ENCODE measurements around the gene AMN. TPM values are rescaled to one million over a fixed set of nuclear protein-coding genes. Genes with fewer than 3 reads are reported as not detected.

The AMN gene
- total RNA-seq, 2 donors from 2014 or later = 1.9 to 3.2 TPM

DNA sequence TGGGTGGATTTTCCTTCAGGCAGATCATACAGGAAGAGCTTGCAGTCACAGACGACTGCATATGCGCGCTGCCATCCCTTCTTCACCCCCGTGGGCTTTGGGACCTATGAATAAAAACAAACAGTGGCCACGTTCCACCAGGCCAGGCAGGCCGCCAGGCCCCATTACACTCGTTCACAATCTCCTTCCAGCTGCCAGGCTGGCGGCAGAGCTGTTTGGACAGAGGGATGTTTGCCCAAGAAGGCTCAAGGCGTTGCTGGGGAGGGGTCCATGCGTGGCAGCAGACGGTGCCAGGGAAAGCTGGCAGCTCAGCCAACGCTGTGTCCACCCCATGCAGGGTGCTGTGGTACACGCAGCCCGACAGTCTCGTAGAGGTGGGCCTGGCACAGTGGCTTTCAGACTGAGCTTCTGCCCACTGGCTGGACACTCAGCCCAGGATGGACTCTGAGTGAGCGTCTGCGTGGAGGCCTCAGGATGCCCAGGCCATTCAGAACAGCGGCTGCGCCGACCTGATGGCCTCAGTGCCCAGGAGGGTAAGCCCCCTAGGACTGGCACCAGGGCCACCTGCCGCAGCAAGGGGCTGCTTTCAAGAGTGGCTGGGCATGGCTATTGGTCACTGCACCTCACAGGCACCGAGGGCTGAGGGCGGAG, 27.5 kb downstream of the AMN start:
- no peaks in the 10 kb centered on the region for H3K27me3 ChIP-seq (ENCODE audit: control insufficient read depth, insufficient read depth, low read length, poor library complexity, severe bottlenecking)
- no peak for DNase-seq
- Mint-ChIP-seq H3K27ac (no peak overlapping the region), H3K9me3 (no peaks in the 10 kb centered on the region), H3K4me3 (no peak overlapping the region), H3K4me1 (peaks cover 15% of the 10 kb centered on the region), H3K27me3 (ENCODE audit: insufficient read depth) (no peaks in the 10 kb centered on the region), H3K36me3 (ENCODE audit: low read depth) (peaks cover 76% of the 10 kb centered on the region)
- TF ChIP-seq, protein P1, sequence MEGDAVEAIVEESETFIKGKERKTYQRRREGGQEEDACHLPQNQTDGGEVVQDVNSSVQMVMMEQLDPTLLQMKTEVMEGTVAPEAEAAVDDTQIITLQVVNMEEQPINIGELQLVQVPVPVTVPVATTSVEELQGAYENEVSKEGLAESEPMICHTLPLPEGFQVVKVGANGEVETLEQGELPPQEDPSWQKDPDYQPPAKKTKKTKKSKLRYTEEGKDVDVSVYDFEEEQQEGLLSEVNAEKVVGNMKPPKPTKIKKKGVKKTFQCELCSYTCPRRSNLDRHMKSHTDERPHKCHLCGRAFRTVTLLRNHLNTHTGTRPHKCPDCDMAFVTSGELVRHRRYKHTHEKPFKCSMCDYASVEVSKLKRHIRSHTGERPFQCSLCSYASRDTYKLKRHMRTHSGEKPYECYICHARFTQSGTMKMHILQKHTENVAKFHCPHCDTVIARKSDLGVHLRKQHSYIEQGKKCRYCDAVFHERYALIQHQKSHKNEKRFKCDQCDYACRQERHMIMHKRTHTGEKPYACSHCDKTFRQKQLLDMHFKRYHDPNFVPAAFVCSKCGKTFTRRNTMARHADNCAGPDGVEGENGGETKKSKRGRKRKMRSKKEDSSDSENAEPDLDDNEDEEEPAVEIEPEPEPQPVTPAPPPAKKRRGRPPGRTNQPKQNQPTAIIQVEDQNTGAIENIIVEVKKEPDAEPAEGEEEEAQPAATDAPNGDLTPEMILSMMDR (conservative IDR thresholded peaks at IDR 0.05) = no peak
- H3K4me3 ChIP-seq (ENCODE audit: low read length) = no peak overlapping the region
- WGBS, 2 experiments (ENCODE audit: insufficient coverage in 1 of 2, insufficient read length in 1 of 2) = 97% methylated on average over 20 to 23 of the region's 23 CpGs
- H3K27ac ChIP-seq (ENCODE audit: low read depth, low read length) = no peak overlapping the region
- peaks cover 68% of the 10 kb centered on the region for H3K36me3 ChIP-seq (ENCODE audit: control insufficient read depth, insufficient read depth, low read length)
- H3K4me1 ChIP-seq (ENCODE audit: control insufficient read depth, insufficient read depth, low read length) = peaks cover 2% of the 10 kb centered on the region
- no peak overlapping the region for H3K9ac ChIP-seq (ENCODE audit: extremely low read depth, low read length, poor library complexity, severe bottlenecking)
- H3K9me3 ChIP-seq (ENCODE audit: control insufficient read depth, low read length) = no peaks in the 10 kb centered on the region

- Histone ChIP-seq H3K4me3 (ENCODE audit: low read length) (no peak overlapping the region), H3K9ac (ENCODE audit: extremely low read depth, low read length, poor library complexity, severe bottlenecking) (no peak overlapping the region), H3K9me3 (ENCODE audit: control insufficient read depth, low read length) (no peaks in the 10 kb centered on the region), H3K4me1 (ENCODE audit: control insufficient read depth, insufficient read depth, low read length) (peaks cover 6% of the 10 kb centered on the region), H3K27me3 (ENCODE audit: control insufficient read depth, insufficient read depth, low read length, poor library complexity, severe bottlenecking) (no peaks in the 10 kb centered on the region), H3K36me3 (ENCODE audit: control insufficient read depth, insufficient read depth, low read length) (peaks cover 68% of the 10 kb centered on the region), H3K27ac (ENCODE audit: low read depth, low read length) (no peak overlapping the region)
- no peak for DNase-seq
- TF ChIP-seq, protein P1 (conservative IDR thresholded peaks at IDR 0.05) = no peak
- Mint-ChIP-seq H3K36me3 (ENCODE audit: low read depth) (peaks cover 72% of the 10 kb centered on the region), H3K9me3 (no peaks in the 10 kb centered on the region), H3K4me1 (peaks cover 26% of the 10 kb centered on the region), H3K27me3 (ENCODE audit: insufficient read depth) (no peaks in the 10 kb centered on the region), H3K4me3 (no peak overlapping the region), H3K27ac (no peak overlapping the region)
- WGBS, 2 experiments (ENCODE audit: insufficient coverage in 1 of 2, insufficient read length in 1 of 2) = 93 to 97% methylated on average over 8 to 10 of the region's 10 CpGs
These were observed 28.6 kb downstream of the AMN start for GRCh38 chr14:102951034-102951433.

- H3K4me3 Mint-ChIP-seq = no peak overlapping the region
- no peak overlapping the region for H3K27ac Mint-ChIP-seq
- TF ChIP-seq, protein P1 (conservative IDR thresholded peaks at IDR 0.05) = no peak
- no peaks in the 10 kb centered on the region for H3K27me3 Mint-ChIP-seq (ENCODE audit: insufficient read depth)
- H3K9me3 Mint-ChIP-seq = no peaks in the 10 kb centered on the region
- no peak overlapping the region for H3K4me3 ChIP-seq (ENCODE audit: low read length)
- no peaks in the 10 kb centered on the region for H3K9me3 ChIP-seq (ENCODE audit: control insufficient read depth, low read length)
- no peaks in the 10 kb centered on the region for H3K27me3 ChIP-seq (ENCODE audit: control insufficient read depth, insufficient read depth, low read length, poor library complexity, severe bottlenecking)
- no peak overlapping the region for H3K9ac ChIP-seq (ENCODE audit: extremely low read depth, low read length, poor library complexity, severe bottlenecking)
- H3K36me3 Mint-ChIP-seq (ENCODE audit: low read depth) = peaks cover 69% of the 10 kb centered on the region
- no peak for DNase-seq
- peaks cover 6% of the 10 kb centered on the region for H3K4me1 ChIP-seq (ENCODE audit: control insufficient read depth, insufficient read depth, low read length)
- H3K36me3 ChIP-seq (ENCODE audit: control insufficient read depth, insufficient read depth, low read length) = peaks cover 74% of the 10 kb centered on the region
- 80 to 81% methylated on average over 8 of the region's 8 CpGs for WGBS, 2 experiments (ENCODE audit: insufficient coverage in 1 of 2, insufficient read length in 1 of 2)
- peaks cover 29% of the 10 kb centered on the region for H3K4me1 Mint-ChIP-seq
- H3K27ac ChIP-seq (ENCODE audit: low read depth, low read length) = no peak overlapping the region
These were observed 29.3 kb downstream of the AMN start for GRCh38 chr14:102951799-102952198.
